ENCODE data around the gene CXXC1.

The CXXC1 gene

GRCh38 chr18:50287441-50288347 is at the start of gene CXXC1:
CXXC1 (minus strand) TSS chr18:50287692; CDS start chr18:50287589, 103 bp downstream.
- TF ChIP-seq CTCF (IDR thresholded peaks at IDR 0.05; ENCODE audit: low read depth, low read length): peak; percentile 41
- peak; percentile 99 for DNase-seq (ENCODE audit: extremely low read depth, low read depth)

- TF ChIP-seq CTCF (IDR thresholded peaks at IDR 0.05; ENCODE audit: low read depth, low read length): no peak
- DNase-seq (ENCODE audit: extremely low read depth, low read depth): no peak
Measured at GRCh38 chr18:50334546-50335152, 47.2 kb upstream of the CXXC1 start.

GRCh38 chr18:50331691-50332090 is 44.2 kb upstream of the CXXC1 start:
- no peak for DNase-seq (ENCODE audit: extremely low read depth, low read depth)
- no peak for TF ChIP-seq CTCF (IDR thresholded peaks at IDR 0.05; ENCODE audit: low read depth, low read length)

- DNase-seq (ENCODE audit: extremely low read depth, low read depth): no peak
- TF ChIP-seq CTCF (IDR thresholded peaks at IDR 0.05; ENCODE audit: low read depth, low read length): no peak
Measured at GRCh38 chr18:50330176-50330575, 42.7 kb upstream of the CXXC1 start.

- TF ChIP-seq CTCF (IDR thresholded peaks at IDR 0.05; ENCODE audit: low read depth, low read length): no peak
- no peak for DNase-seq (ENCODE audit: extremely low read depth, low read depth)
Measured at GRCh38 chr18:50327983-50328382, 40.5 kb upstream of the CXXC1 start.

GRCh38 chr18:50320719-50321118 is 33.2 kb upstream of the CXXC1 start:
- DNase-seq (ENCODE audit: extremely low read depth, low read depth): no peak
- no peak for TF ChIP-seq CTCF (IDR thresholded peaks at IDR 0.05; ENCODE audit: low read depth, low read length)
